Right atrium auricular region (tissue), 2 donors: ENCODE measurements around the gene SREBF2. TPM values are rescaled to one million over a fixed set of nuclear protein-coding genes. Genes with fewer than 3 reads are reported as not detected.

Experiments
- DNase-seq: peaks from one replicate; pipeline ENCODE4 v3.0.0-alpha.2; 2019; ENCODE audit warnings: low spot score
- H3K27ac ChIP-seq, 2 donors: fragments of 200-600 bp; sonication (generic); 1 replicate in 1 of 2; 2 replicates in 1 of 2; pipeline ENCODE4 v1.5.1; 2016 to 2019
- H3K27me3 ChIP-seq, 2 donors: fragments of 200-600 bp; sonication (generic); one replicate each; pipeline versions ENCODE4 v1.5.1 to v1.6.0; 2017 to 2019
- H3K36me3 ChIP-seq: fragments of 200-600 bp; sonication (generic); one replicate; pipeline ENCODE4 v1.5.1; 2016
- H3K4me1 ChIP-seq, 2 donors: fragments of 200-600 bp; sonication (generic); one replicate each; pipeline versions ENCODE4 v1.5.1 to v1.6.0; 2017 to 2019
- H3K4me3 ChIP-seq, 2 donors: fragments of 200-600 bp; sonication (generic); 1 replicate in 1 of 2; 2 replicates in 1 of 2; pipeline ENCODE4 v1.5.1; 2017 to 2019; ENCODE audit warnings: mild to moderate bottlenecking in 1 of 2, moderate library complexity in 1 of 2
- H3K9me3 ChIP-seq, 2 donors: fragments of 200-600 bp; sonication (generic); one replicate each; pipeline ENCODE4 v1.5.1; 2019
- total RNA-seq, 2 donors: library from RNA; depleted of rRNA; stranded (reverse); fragments of >200 nt; gene quantifications; one replicate each; pipeline ENCODE4 v1.1.0, GENCODE V29; 2016
- TF ChIP-seq, protein P1 (sequence below), 2 donors: fragments of 200-600 bp; sonication (generic); IDR thresholded peaks; one replicate each; pipeline ENCODE4 v1.5.1; 2019; ENCODE audit warnings: antibody characterized with exemption in 2 of 2

SREBF2 gene
- total RNA-seq, 2 donors from 2014 or later, result 45.6 to 61.4 TPM

- Histone ChIP-seq H3K36me3 (no peaks in the 10 kb centered on the region), H3K27ac (peak overlapping the region in 1 of 2 donors; percentile 29), H3K4me3 (no peak overlapping the region), H3K9me3 (no peaks in the 10 kb centered on the region), H3K4me1 (peaks cover 0 to 18% of the 10 kb centered on the region in 2 donors), H3K27me3 (no peaks in the 10 kb centered on the region)
- DNase-seq, result no peak
- TF ChIP-seq, protein P1, sequence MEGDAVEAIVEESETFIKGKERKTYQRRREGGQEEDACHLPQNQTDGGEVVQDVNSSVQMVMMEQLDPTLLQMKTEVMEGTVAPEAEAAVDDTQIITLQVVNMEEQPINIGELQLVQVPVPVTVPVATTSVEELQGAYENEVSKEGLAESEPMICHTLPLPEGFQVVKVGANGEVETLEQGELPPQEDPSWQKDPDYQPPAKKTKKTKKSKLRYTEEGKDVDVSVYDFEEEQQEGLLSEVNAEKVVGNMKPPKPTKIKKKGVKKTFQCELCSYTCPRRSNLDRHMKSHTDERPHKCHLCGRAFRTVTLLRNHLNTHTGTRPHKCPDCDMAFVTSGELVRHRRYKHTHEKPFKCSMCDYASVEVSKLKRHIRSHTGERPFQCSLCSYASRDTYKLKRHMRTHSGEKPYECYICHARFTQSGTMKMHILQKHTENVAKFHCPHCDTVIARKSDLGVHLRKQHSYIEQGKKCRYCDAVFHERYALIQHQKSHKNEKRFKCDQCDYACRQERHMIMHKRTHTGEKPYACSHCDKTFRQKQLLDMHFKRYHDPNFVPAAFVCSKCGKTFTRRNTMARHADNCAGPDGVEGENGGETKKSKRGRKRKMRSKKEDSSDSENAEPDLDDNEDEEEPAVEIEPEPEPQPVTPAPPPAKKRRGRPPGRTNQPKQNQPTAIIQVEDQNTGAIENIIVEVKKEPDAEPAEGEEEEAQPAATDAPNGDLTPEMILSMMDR (IDR thresholded peaks at IDR 0.05), result no peak
Measured at GRCh38 chr22:41856469-41856868, 23.6 kb downstream of the SREBF2 start.

- peaks cover 0 to 27% of the 10 kb centered on the region in 2 donors for H3K4me1 ChIP-seq
- H3K27me3 ChIP-seq, result no peaks in the 10 kb centered on the region
- no peaks in the 10 kb centered on the region for H3K36me3 ChIP-seq
- TF ChIP-seq, protein P1 (IDR thresholded peaks at IDR 0.05), result peak; percentile 17 to 65
- H3K9me3 ChIP-seq, result no peaks in the 10 kb centered on the region
- peak overlapping the region; percentile 16 to 29 for H3K27ac ChIP-seq
- no peak for DNase-seq
- no peak overlapping the region for H3K4me3 ChIP-seq
Measured at GRCh38 chr22:41857155-41857859, 24.4 kb downstream of the SREBF2 start.

DNA sequence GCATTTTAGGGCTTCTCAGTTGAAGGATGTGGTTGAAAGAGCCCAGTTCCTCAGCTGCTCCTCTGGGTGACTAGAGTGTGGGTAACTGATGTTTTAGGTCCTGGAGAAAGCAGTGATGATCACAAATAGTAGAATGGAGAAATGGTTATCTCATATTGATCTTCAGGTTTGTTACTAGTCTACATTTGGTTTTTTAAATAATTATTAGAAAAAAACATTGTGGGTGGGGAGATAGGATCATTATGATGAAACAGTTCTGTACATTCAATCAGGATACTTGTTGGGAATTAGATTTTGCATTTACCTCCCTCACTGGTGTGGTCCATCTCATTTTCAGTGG is 24.9 kb downstream of the SREBF2 start:
- no peaks in the 10 kb centered on the region for H3K9me3 ChIP-seq
- peaks cover 0 to 32% of the 10 kb centered on the region in 2 donors for H3K4me1 ChIP-seq
- H3K36me3 ChIP-seq, result no peaks in the 10 kb centered on the region
- no peak for DNase-seq
- TF ChIP-seq, protein P1 (IDR thresholded peaks at IDR 0.05), result no peak
- H3K27ac ChIP-seq, result no peak overlapping the region
- H3K27me3 ChIP-seq, result no peaks in the 10 kb centered on the region
- H3K4me3 ChIP-seq, result no peak overlapping the region

- no peaks in the 10 kb centered on the region for H3K9me3 ChIP-seq
- no peaks in the 10 kb centered on the region for H3K27me3 ChIP-seq
- no peak for DNase-seq
- TF ChIP-seq, protein P1 (IDR thresholded peaks at IDR 0.05), result no peak
- H3K4me1 ChIP-seq, result peaks cover 0 to 32% of the 10 kb centered on the region in 2 donors
- H3K27ac ChIP-seq, result peak overlapping the region in 1 of 2 donors; percentile 17
- H3K4me3 ChIP-seq, result no peak overlapping the region
- peaks cover 3% of the 10 kb centered on the region for H3K36me3 ChIP-seq
Measured at GRCh38 chr22:41862160-41862529, 29.2 kb downstream of the SREBF2 start.

DNA sequence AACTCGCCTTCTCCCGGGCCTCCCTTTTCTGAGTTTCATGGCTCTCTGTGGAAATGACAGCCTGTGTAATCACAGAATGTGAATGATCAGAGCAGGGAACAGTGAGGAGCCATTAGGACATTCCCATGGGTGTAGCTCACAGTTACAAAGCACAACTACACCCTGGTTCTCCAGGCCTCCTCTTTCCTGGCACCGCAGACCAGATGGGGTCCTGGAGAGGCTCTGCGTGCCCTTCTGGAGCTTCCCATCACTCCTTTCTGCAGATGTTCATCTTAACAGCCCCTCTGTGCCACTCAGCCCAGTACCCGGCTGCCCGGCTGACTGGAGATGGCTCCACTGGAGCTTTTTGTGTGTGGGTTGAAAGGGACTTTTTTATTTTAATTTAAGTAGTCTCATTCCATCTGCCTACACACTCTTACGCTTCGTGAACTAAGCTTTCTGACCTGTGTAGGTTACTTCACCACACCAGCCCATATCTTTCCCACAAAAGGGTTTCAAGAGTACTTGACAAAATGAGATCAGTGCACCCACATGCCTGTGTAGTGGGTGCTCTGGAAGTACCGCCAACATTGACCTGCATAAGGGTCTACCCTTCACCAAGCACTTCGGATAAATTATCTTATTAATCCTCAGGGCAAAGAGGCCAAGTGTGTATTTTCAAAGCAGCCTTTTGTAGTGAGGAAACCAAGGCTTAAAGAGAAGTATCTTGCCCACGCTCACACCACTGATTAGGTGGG is 29.8 kb downstream of the SREBF2 start:
- Histone ChIP-seq H3K4me3 (no peak overlapping the region), H3K4me1 (peaks cover 0 to 27% of the 10 kb centered on the region in 2 donors), H3K9me3 (no peaks in the 10 kb centered on the region), H3K36me3 (peaks cover 8% of the 10 kb centered on the region), H3K27ac (peak overlapping the region in 1 of 2 donors; percentile 17), H3K27me3 (no peaks in the 10 kb centered on the region)
- TF ChIP-seq, protein P1 (IDR thresholded peaks at IDR 0.05), result no peak
- no peak for DNase-seq
